Fibroblast of skin of scalp (primary cell): ENCODE results near the gene KRTAP13-3. TPM values are rescaled to one million over a fixed set of nuclear protein-coding genes. Genes with fewer than 3 reads are reported as not detected.

Experiments
- DNase-seq: peaks from one replicate; pipeline ENCODE4 v3.0.0-alpha.2; 2013
- polyA plus RNA-seq, 2 experiments: library from polyadenylated mRNA; unstranded; fragments of 120-200 nt; gene quantifications; one replicate each; pipeline ENCODE4 v1.2.1, GENCODE V29; 2013; ENCODE audit not compliant: insufficient read length in 2 of 2

The KRTAP13-3 gene
- not detected for polyA plus RNA-seq (2013, experiment 1 of 2; ENCODE audit: insufficient read length)
- not detected for polyA plus RNA-seq (2013, experiment 2 of 2; ENCODE audit: insufficient read length)

- no peak for DNase-seq
Measured at GRCh38 chr21:30425826-30426225, at the start of gene KRTAP13-3. Gene KRTAP13-3, minus strand, starts transcription at chr21:30425926. Its CDS starts 14 bp downstream, at chr21:30425912.

- no peak for DNase-seq
Measured at GRCh38 chr21:30468900-30469714, 43.4 kb upstream of the KRTAP13-3 start.

- peak; percentile 0 for DNase-seq
Measured at GRCh38 chr21:30463713-30464112, 38.0 kb upstream of the KRTAP13-3 start.

GRCh38 chr21:30448514-30448913, 22.8 kb upstream of the KRTAP13-3 start:
- no peak for DNase-seq

- no peak for DNase-seq
Measured at GRCh38 chr21:30447056-30447455, 21.3 kb upstream of the KRTAP13-3 start.

- no peak for DNase-seq
Measured at GRCh38 chr21:30444204-30444603, 18.5 kb upstream of the KRTAP13-3 start.

- DNase-seq, result no peak
Measured at GRCh38 chr21:30443226-30443625, 17.5 kb upstream of the KRTAP13-3 start.

- no peak for DNase-seq
Measured at GRCh38 chr21:30439975-30440374, 14.2 kb upstream of the KRTAP13-3 start, which contains the start of gene KRTAP15-1. Gene KRTAP15-1, plus strand, starts transcription at chr21:30440275. Its CDS starts 53 bp downstream, at chr21:30440328.

GRCh38 chr21:30437010-30437565, 11.4 kb upstream of the KRTAP13-3 start:
- DNase-seq, result no peak

- DNase-seq, result peak; percentile 41
Measured at GRCh38 chr21:30434033-30434631, 8.4 kb upstream of the KRTAP13-3 start.

- no peak for DNase-seq
Measured at GRCh38 chr21:30430170-30430655, 4.5 kb upstream of the KRTAP13-3 start, which contains the start of gene KRTAP13-4. Gene KRTAP13-4, plus strand, starts transcription at chr21:30430220. Its CDS starts 56 bp downstream, at chr21:30430276.

- DNase-seq, result no peak
Measured at GRCh38 chr21:30426731-30427130, 1.0 kb upstream of the KRTAP13-3 start.

GRCh38 chr21:30415993-30416392, 9.7 kb downstream of the KRTAP13-3 start:
- DNase-seq, result no peak

GRCh38 chr21:30408782-30409494, 16.8 kb downstream of the KRTAP13-3 start:
- DNase-seq, result peak; percentile 69

GRCh38 chr21:30395731-30396130, 30.0 kb downstream of the KRTAP13-3 start, which contains the start of gene KRTAP13-1:
Gene KRTAP13-1, plus strand, starts transcription at chr21:30396031. Its CDS starts 56 bp downstream, at chr21:30396087.
- DNase-seq, result no peak

- no peak for DNase-seq
Measured at GRCh38 chr21:30391492-30392025, 34.2 kb downstream of the KRTAP13-3 start.

- DNase-seq, result no peak
Measured at GRCh38 chr21:30382201-30382600, 43.5 kb downstream of the KRTAP13-3 start.
